Neural cell (in vitro differentiated cells): ENCODE measurements around the gene EHD4. TPM values are rescaled to one million over a fixed set of nuclear protein-coding genes. Genes with fewer than 3 reads are reported as not detected.

Experiments
- H2AFZ ChIP-seq: fragments of 200-600, 300-800 bp; sonication (generic), shearing (Covaris generic); 2 replicates; pipeline ENCODE4 v1.6.0; 2014; ENCODE audit warnings: low read depth, mild to moderate bottlenecking, antibody characterized with exemption, low read length, moderate library complexity
- H3F3A ChIP-seq: fragments of 200-600 bp; shearing (Covaris generic); 2 replicates; pipeline ENCODE4 v1.6.1; 2016; ENCODE audit warnings: mild to moderate bottlenecking, moderate library complexity, mixed read lengths, antibody characterized with exemption, low read length; ENCODE audit not compliant: insufficient read depth, poor library complexity, severe bottlenecking
- H3K27ac ChIP-seq: fragments of 200-600, 300-800 bp; sonication (generic), shearing (Covaris generic); 2 replicates; pipeline ENCODE4 v1.5.1; 2014; ENCODE audit warnings: mild to moderate bottlenecking, low read length, moderate library complexity
- H3K27me3 ChIP-seq: fragments of 300-800, 200-600 bp; sonication (generic), shearing (Covaris generic); 2 replicates; pipeline ENCODE4 v1.6.0; 2014; ENCODE audit warnings: mild to moderate bottlenecking, low read depth, low read length, moderate library complexity; ENCODE audit not compliant: insufficient read depth
- H3K36me3 ChIP-seq: fragments of 300-800, 200-600 bp; sonication (generic), shearing (Covaris generic); 2 replicates; pipeline ENCODE4 v1.5.1; 2014; ENCODE audit warnings: mild to moderate bottlenecking, antibody characterized with exemption, low read length, moderate library complexity; ENCODE audit not compliant: insufficient read depth
- H3K4me2 ChIP-seq: fragments of 300-800, 200-600 bp; sonication (generic), shearing (Covaris generic); 2 replicates; pipeline ENCODE4 v1.6.0; 2014; ENCODE audit warnings: mild to moderate bottlenecking, low read length
- H3K4me3 ChIP-seq: fragments of 300-800, 200-600 bp; sonication (generic), shearing (Covaris generic); 2 replicates; pipeline ENCODE4 v1.5.1; 2014; ENCODE audit warnings: mild to moderate bottlenecking, low read length, moderate library complexity
- H3K79me2 ChIP-seq: fragments of 200-600 bp; shearing (Covaris generic); replicated peaks from 2 replicates; pipeline ENCODE4 v1.6.0; 2014; ENCODE audit warnings: mild to moderate bottlenecking, low read length, moderate library complexity; ENCODE audit not compliant: insufficient read depth
- H3K9ac ChIP-seq: fragments of 300-800, 200-600 bp; sonication (generic), shearing (Covaris generic); 2 replicates; pipeline ENCODE4 v1.6.1; 2016; ENCODE audit warnings: mild to moderate bottlenecking, low read length, mixed read lengths
- H3K9me2 ChIP-seq: fragments of 200-600 bp; shearing (Covaris generic); 2 replicates; pipeline ENCODE4 v1.6.1; 2016; ENCODE audit warnings: mild to moderate bottlenecking, low read length, mixed read lengths; ENCODE audit not compliant: insufficient read depth
- H3K9me3 ChIP-seq: fragments of 200-600, 300-800 bp; sonication (generic), shearing (Covaris generic); 2 replicates; pipeline ENCODE4 v1.6.1; 2016; ENCODE audit warnings: mild to moderate bottlenecking, mixed run types, low read length, moderate library complexity, mixed read lengths
- H4K20me1 ChIP-seq: fragments of 200-600 bp; shearing (Covaris generic); 2 replicates; pipeline ENCODE4 v1.6.1; 2016; ENCODE audit warnings: mild to moderate bottlenecking, mixed run types; ENCODE audit not compliant: insufficient read depth
- EP300 ChIP-seq: fragments of 450-650 bp; conservative IDR thresholded peaks from 2 replicates; pipeline ENCODE4 v1.6.1; 2014; ENCODE audit warnings: antibody characterized with exemption, mild to moderate bottlenecking, moderate library complexity; ENCODE audit not compliant: poor library complexity, severe bottlenecking
- EZH2 ChIP-seq: fragments of 200-600, 300-800 bp; shearing (Covaris generic), sonication (generic); IDR thresholded peaks from 2 replicates; pipeline ENCODE4 v1.6.1; 2014; ENCODE audit warnings: antibody characterized with exemption, low read length, borderline replicate concordance, mild to moderate bottlenecking; ENCODE audit not compliant: insufficient read depth, poor library complexity, severe bottlenecking
- MXI1 ChIP-seq: fragments of 450-650 bp; conservative IDR thresholded peaks from 2 replicates; pipeline ENCODE4 v1.6.1; 2014; ENCODE audit warnings: antibody characterized with exemption, mild to moderate bottlenecking; ENCODE audit not compliant: poor library complexity, severe bottlenecking
- POLR2AphosphoS5 ChIP-seq: IDR thresholded peaks from 2 replicates; pipeline ENCODE4 v1.6.1; 2012
- RAD21 ChIP-seq: fragments of 450-650 bp; conservative IDR thresholded peaks from 2 replicates; pipeline ENCODE4 v1.6.1; 2014; ENCODE audit warnings: antibody characterized with exemption, mild to moderate bottlenecking, moderate library complexity
- SMC3 ChIP-seq: fragments of 450-650 bp; conservative IDR thresholded peaks from 2 replicates; pipeline ENCODE4 v1.6.1; 2014; ENCODE audit warnings: antibody characterized with exemption, mild to moderate bottlenecking, moderate library complexity; ENCODE audit not compliant: poor library complexity
- TAF1 ChIP-seq: IDR thresholded peaks from 2 replicates; pipeline ENCODE4 v1.6.1; 2012; ENCODE audit warnings: low read depth
- polyA plus RNA-seq: library from polyadenylated mRNA; depleted of rRNA; stranded (reverse); fragments of >200 nt; gene quantifications from 2 replicates; pipeline ENCODE4 v1.2.3, GENCODE V29; 2014
- TF ChIP-seq, protein P1 (sequence below): IDR thresholded peaks from 2 replicates; pipeline ENCODE4 v1.6.1; 2012; ENCODE audit warnings: borderline replicate concordance
- TF ChIP-seq, protein P2 (sequence below): fragments of 450-650 bp; IDR thresholded peaks from 2 replicates; pipeline ENCODE4 v1.5.1; 2014; ENCODE audit warnings: antibody characterized with exemption, mild to moderate bottlenecking, moderate library complexity; ENCODE audit not compliant: poor library complexity, severe bottlenecking

The EHD4 gene
- polyA plus RNA-seq, 1 donor from 2014 or later: 0.09 TPM

DNA sequence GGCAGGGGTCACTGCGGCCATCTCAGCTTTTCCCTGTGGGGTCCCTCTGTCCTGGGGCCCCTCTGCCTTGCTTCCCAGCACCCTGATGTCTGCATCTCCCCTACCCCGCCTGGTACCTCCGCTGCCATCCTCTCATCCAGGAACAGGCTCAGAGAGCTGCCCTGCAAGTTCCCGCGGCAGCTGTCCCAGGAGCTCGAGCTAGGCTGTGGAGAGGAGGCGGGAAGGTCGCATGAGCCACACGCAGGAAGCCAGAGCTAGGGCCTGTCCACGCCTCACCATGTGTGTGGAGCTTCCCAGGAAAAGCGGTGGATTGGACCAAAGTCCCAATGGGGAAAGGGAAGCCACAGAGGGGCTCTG lies 121.2 kb downstream of the EHD4 start:
- Histone ChIP-seq H4K20me1 (no peaks in the 10 kb centered on the region), H3K9me3 (no peaks in the 10 kb centered on the region), H3K9me2 (no peaks in the 10 kb centered on the region), H2AFZ (no peak overlapping the region), H3K4me2 (no peak overlapping the region), H3K9ac (no peak overlapping the region), H3K36me3 (no peaks in the 10 kb centered on the region), H3K27me3 (no peaks in the 10 kb centered on the region), H3F3A (no peaks in the 10 kb centered on the region), H3K27ac (no peak overlapping the region), H3K4me3 (no peak overlapping the region), H3K79me2 (no peaks in the 10 kb centered on the region)
- TF ChIP-seq TAF1 (no peak), POLR2AphosphoS5 (no peak), EZH2 (no peak), RAD21 (no peak), EP300 (no peak), SMC3 (no peak), MXI1 (no peak)
- TF ChIP-seq, protein P1, sequence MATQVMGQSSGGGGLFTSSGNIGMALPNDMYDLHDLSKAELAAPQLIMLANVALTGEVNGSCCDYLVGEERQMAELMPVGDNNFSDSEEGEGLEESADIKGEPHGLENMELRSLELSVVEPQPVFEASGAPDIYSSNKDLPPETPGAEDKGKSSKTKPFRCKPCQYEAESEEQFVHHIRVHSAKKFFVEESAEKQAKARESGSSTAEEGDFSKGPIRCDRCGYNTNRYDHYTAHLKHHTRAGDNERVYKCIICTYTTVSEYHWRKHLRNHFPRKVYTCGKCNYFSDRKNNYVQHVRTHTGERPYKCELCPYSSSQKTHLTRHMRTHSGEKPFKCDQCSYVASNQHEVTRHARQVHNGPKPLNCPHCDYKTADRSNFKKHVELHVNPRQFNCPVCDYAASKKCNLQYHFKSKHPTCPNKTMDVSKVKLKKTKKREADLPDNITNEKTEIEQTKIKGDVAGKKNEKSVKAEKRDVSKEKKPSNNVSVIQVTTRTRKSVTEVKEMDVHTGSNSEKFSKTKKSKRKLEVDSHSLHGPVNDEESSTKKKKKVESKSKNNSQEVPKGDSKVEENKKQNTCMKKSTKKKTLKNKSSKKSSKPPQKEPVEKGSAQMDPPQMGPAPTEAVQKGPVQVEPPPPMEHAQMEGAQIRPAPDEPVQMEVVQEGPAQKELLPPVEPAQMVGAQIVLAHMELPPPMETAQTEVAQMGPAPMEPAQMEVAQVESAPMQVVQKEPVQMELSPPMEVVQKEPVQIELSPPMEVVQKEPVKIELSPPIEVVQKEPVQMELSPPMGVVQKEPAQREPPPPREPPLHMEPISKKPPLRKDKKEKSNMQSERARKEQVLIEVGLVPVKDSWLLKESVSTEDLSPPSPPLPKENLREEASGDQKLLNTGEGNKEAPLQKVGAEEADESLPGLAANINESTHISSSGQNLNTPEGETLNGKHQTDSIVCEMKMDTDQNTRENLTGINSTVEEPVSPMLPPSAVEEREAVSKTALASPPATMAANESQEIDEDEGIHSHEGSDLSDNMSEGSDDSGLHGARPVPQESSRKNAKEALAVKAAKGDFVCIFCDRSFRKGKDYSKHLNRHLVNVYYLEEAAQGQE: no peak
- TF ChIP-seq, protein P2, sequence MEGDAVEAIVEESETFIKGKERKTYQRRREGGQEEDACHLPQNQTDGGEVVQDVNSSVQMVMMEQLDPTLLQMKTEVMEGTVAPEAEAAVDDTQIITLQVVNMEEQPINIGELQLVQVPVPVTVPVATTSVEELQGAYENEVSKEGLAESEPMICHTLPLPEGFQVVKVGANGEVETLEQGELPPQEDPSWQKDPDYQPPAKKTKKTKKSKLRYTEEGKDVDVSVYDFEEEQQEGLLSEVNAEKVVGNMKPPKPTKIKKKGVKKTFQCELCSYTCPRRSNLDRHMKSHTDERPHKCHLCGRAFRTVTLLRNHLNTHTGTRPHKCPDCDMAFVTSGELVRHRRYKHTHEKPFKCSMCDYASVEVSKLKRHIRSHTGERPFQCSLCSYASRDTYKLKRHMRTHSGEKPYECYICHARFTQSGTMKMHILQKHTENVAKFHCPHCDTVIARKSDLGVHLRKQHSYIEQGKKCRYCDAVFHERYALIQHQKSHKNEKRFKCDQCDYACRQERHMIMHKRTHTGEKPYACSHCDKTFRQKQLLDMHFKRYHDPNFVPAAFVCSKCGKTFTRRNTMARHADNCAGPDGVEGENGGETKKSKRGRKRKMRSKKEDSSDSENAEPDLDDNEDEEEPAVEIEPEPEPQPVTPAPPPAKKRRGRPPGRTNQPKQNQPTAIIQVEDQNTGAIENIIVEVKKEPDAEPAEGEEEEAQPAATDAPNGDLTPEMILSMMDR: no peak

DNA sequence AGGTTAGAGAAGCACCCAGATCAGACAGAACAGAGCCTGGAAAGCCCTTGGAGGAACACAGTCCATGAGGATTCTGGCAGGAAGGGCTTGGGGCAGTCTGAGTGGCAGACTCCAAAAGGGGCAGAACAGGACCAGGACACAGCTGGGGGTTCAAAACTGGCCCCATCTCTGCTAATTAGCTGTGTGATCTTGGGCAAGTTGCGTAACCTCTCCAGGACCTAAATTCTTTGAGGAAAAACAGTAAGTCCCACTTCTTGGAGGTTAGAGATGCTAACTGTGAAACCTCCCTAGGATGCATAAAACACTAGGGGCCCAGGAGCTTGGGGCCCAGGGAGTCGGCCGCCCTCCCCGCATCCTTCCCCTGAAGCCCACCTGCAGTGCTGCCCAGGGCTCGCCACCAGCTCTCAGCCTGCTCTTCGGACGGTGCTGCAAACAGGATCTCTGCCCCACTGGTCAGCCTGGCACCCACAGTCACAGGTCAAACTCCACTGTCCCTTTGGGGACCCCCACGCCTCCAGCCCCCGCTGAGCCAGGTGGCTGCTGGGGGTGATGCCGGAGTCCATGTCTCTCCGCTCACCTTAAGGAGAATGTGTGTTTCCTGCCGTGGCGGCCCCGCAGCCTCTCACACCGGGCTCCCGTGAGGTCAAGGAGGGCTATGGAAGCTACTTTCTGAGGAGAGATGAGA lies 121.7 kb downstream of the EHD4 start:
- Histone ChIP-seq H3K36me3 (no peaks in the 10 kb centered on the region), H3F3A (no peaks in the 10 kb centered on the region), H4K20me1 (no peaks in the 10 kb centered on the region), H3K27me3 (no peaks in the 10 kb centered on the region), H3K4me2 (no peak overlapping the region), H3K4me3 (no peak overlapping the region), H3K79me2 (no peaks in the 10 kb centered on the region), H3K9me3 (no peaks in the 10 kb centered on the region), H2AFZ (no peak overlapping the region), H3K9me2 (no peaks in the 10 kb centered on the region), H3K9ac (no peak overlapping the region), H3K27ac (no peak overlapping the region)
- TF ChIP-seq, protein P2: no peak
- TF ChIP-seq EP300 (no peak), RAD21 (no peak), MXI1 (no peak), EZH2 (no peak), POLR2AphosphoS5 (no peak), SMC3 (no peak), TAF1 (no peak)
- TF ChIP-seq, protein P1: no peak
